DND-41 (cell line): Measurements from ENCODE around the gene ANKRD35.

Source experiments
- CTCF ChIP-seq: IDR thresholded peaks from 2 replicates; pipeline ENCODE4 v1.5.1; 2012; ENCODE audit warnings: borderline replicate concordance, low read length, moderate library complexity, mild to moderate bottlenecking; ENCODE audit not compliant: poor library complexity, severe bottlenecking; ENCODE audit errors: extremely low read depth
- EZH2 ChIP-seq: IDR thresholded peaks from 3 replicates; pipeline ENCODE4 v1.6.1; 2012; ENCODE audit warnings: borderline replicate concordance, low read depth, mild to moderate bottlenecking, moderate library complexity, low read length, inconsistent platforms; ENCODE audit not compliant: severe bottlenecking

GRCh38 chr1:145927063-145927886 is 41.6 kb upstream of the ANKRD35 start, which contains the start of gene RBM8A:
- peak; percentile 74 for TF ChIP-seq CTCF
- no peak for TF ChIP-seq EZH2
